ENCODE data around the gene C19orf25.

C19orf25 gene

DNA sequence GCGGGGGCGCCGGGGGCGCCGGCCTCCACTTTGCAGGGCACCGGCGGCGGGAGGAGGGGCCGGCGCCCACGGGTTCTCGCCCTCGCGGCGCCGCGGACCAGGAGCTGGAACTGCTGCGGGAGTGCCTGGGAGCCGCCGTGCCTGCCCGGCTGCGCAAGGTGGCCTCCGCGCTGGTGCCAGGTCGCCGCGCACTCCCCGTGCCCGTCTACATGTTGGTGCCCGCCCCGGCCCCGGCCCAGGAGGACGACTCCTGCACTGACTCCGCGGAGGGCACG lies 11.9 kb downstream of the C19orf25 start:
- H3K4me1 ChIP-seq (ENCODE audit: control extremely low read depth in 1 of 4, control insufficient read depth in 4 of 4, insufficient read depth in 4 of 4, low read length in 3 of 4): peaks cover 0 to 66% (median 45%) of the 10 kb centered on the region in 4 experiments
- H3K36me3 ChIP-seq (ENCODE audit: control insufficient read depth in 4 of 4, insufficient read depth in 4 of 4, low read length in 3 of 4): no peaks in the 10 kb centered on the region
- peaks cover 0 to 76% (median 33%) of the 10 kb centered on the region in 5 experiments for H3K27me3 ChIP-seq (replicated peaks in 2 of 5; ENCODE audit: control insufficient read depth in 4 of 5, insufficient read depth in 5 of 5, low read length in 4 of 5)
- peak overlapping the region in 2 of 7 experiments; percentile 27 to 36 for H3K4me3 ChIP-seq (ENCODE audit: control insufficient read depth in 1 of 7, extremely low read depth in 1 of 7, insufficient read depth in 4 of 7, low read depth in 2 of 7, low read length in 6 of 7)
- no peak for DNase-seq
- no peaks in the 10 kb centered on the region for H3K9me3 ChIP-seq (ENCODE audit: control extremely low read depth in 1 of 5, control insufficient read depth in 4 of 5, insufficient read depth in 2 of 5, low read depth in 1 of 5, low read length in 4 of 5)
- no peak overlapping the region for H3K27ac ChIP-seq (ENCODE audit: insufficient read depth in 1 of 2, low read depth in 1 of 2, low read length in 2 of 2, poor library complexity in 1 of 2, severe bottlenecking in 2 of 2)
- CTCF ChIA-PET: interaction anchor here (3.2 to 5.0 kb wide), 2 partner anchors 9 to 14 kb away, joined by 15 to 35 read pairs; no protein-coding TSS in a partner anchor
- 1% methylated on average over 29 of the region's 36 CpGs for WGBS (ENCODE audit: insufficient coverage)
- POLR2A ChIA-PET: no interaction called here

DNA sequence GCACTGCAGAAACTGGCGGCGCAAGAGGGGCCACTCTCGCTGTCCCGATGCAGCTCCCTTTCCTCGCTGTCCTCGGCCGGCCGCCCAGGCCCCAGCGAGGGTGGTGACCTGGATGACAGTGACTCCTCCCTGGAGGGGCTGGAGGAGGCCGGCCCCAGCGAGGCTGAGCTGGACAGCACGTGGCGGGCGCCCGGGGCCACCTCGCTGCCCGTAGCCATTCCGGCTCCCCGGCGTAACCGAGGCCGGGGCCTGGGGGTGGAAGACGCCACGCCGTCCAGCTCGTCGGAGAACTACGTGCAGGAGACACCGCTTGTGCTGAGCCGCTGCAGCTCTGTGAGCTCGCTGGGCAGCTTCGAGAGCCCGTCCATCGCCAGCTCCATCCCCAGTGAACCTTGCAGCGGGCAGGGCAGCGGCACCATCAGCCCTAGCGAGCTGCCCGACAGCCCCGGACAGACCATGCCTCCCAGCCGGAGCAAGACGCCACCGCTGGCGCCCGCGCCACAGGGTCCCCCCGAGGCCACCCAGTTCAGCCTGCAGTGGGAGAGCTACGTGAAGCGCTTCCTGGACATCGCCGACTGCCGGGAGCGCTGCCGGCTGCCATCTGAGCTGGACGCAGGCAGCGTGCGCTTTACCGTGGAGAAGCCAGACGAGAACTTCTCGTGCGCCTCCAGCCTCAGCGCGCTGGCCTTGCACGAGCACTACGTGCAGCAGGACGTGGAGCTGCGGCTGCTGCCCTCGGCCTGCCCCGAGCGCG lies 12.4 kb downstream of the C19orf25 start:
- H3K4me1 ChIP-seq (ENCODE audit: control extremely low read depth in 1 of 4, control insufficient read depth in 4 of 4, insufficient read depth in 4 of 4, low read length in 3 of 4): peaks cover 0 to 61% (median 44%) of the 10 kb centered on the region in 4 experiments
- no peaks in the 10 kb centered on the region for H3K36me3 ChIP-seq (ENCODE audit: control insufficient read depth in 4 of 4, insufficient read depth in 4 of 4, low read length in 3 of 4)
- CTCF ChIA-PET: interaction anchor here (1.1 to 5.0 kb wide), 6 partner anchors 9 to 38 kb away, joined by 3 to 35 read pairs (median 8); no protein-coding TSS in a partner anchor
- no peak overlapping the region for H3K27ac ChIP-seq (ENCODE audit: insufficient read depth in 1 of 2, low read depth in 1 of 2, low read length in 2 of 2, poor library complexity in 1 of 2, severe bottlenecking in 2 of 2)
- POLR2A ChIA-PET: no interaction called here
- WGBS (ENCODE audit: insufficient coverage): 26% methylated on average over 69 of the region's 70 CpGs
- peaks cover 0 to 71% (median 29%) of the 10 kb centered on the region in 5 experiments for H3K27me3 ChIP-seq (replicated peaks in 2 of 5; ENCODE audit: control insufficient read depth in 4 of 5, insufficient read depth in 5 of 5, low read length in 4 of 5)
- DNase-seq: no peak
- H3K9me3 ChIP-seq (ENCODE audit: control extremely low read depth in 1 of 5, control insufficient read depth in 4 of 5, insufficient read depth in 2 of 5, low read depth in 1 of 5, low read length in 4 of 5): no peaks in the 10 kb centered on the region
- peak overlapping the region in 2 of 7 experiments; percentile 27 to 36 for H3K4me3 ChIP-seq (ENCODE audit: control insufficient read depth in 1 of 7, extremely low read depth in 1 of 7, insufficient read depth in 4 of 7, low read depth in 2 of 7, low read length in 6 of 7)

DNA sequence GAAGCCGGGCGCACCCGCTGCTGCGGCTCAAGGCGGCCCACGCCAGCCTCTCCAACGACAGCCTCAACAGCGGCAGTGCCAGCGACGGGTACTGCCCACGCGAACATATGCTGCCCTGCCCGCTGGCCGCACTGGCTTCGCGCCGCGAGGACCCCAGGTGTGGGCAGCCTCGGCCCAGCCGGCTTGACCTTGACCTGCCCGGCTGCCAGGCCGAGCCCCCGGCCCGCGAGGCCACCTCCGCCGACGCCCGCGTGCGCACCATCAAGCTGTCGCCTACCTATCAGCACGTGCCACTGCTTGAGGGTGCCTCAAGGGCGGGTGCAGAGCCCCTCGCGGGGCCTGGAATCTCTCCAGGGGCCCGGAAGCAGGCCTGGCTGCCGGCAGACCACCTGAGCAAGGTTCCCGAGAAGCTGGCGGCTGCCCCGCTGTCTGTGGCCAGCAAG lies 13.0 kb downstream of the C19orf25 start:
- ChIA-PET POLR2A (no interaction called here), CTCF (interaction anchor here (1.1 to 5.0 kb wide), 8 partner anchors 8 to 360 kb away, joined by 3 to 35 read pairs (median 4); no protein-coding TSS in a partner anchor)
- no peak overlapping the region for H3K27ac ChIP-seq (ENCODE audit: insufficient read depth in 1 of 2, low read depth in 1 of 2, low read length in 2 of 2, poor library complexity in 1 of 2, severe bottlenecking in 2 of 2)
- peaks cover 0 to 55% (median 40%) of the 10 kb centered on the region in 4 experiments for H3K4me1 ChIP-seq (ENCODE audit: control extremely low read depth in 1 of 4, control insufficient read depth in 4 of 4, insufficient read depth in 4 of 4, low read length in 3 of 4)
- no peak for DNase-seq
- H3K27me3 ChIP-seq (replicated peaks in 2 of 5; ENCODE audit: control insufficient read depth in 4 of 5, insufficient read depth in 5 of 5, low read length in 4 of 5): peaks cover 0 to 65% (median 24%) of the 10 kb centered on the region in 5 experiments
- WGBS (ENCODE audit: insufficient coverage): 38% methylated on average over 40 of the region's 41 CpGs
- no peak overlapping the region for H3K4me3 ChIP-seq (ENCODE audit: control insufficient read depth in 1 of 7, extremely low read depth in 1 of 7, insufficient read depth in 4 of 7, low read depth in 2 of 7, low read length in 6 of 7)
- H3K36me3 ChIP-seq (ENCODE audit: control insufficient read depth in 4 of 4, insufficient read depth in 4 of 4, low read length in 3 of 4): no peaks in the 10 kb centered on the region
- no peaks in the 10 kb centered on the region for H3K9me3 ChIP-seq (ENCODE audit: control extremely low read depth in 1 of 5, control insufficient read depth in 4 of 5, insufficient read depth in 2 of 5, low read depth in 1 of 5, low read length in 4 of 5)

DNA sequence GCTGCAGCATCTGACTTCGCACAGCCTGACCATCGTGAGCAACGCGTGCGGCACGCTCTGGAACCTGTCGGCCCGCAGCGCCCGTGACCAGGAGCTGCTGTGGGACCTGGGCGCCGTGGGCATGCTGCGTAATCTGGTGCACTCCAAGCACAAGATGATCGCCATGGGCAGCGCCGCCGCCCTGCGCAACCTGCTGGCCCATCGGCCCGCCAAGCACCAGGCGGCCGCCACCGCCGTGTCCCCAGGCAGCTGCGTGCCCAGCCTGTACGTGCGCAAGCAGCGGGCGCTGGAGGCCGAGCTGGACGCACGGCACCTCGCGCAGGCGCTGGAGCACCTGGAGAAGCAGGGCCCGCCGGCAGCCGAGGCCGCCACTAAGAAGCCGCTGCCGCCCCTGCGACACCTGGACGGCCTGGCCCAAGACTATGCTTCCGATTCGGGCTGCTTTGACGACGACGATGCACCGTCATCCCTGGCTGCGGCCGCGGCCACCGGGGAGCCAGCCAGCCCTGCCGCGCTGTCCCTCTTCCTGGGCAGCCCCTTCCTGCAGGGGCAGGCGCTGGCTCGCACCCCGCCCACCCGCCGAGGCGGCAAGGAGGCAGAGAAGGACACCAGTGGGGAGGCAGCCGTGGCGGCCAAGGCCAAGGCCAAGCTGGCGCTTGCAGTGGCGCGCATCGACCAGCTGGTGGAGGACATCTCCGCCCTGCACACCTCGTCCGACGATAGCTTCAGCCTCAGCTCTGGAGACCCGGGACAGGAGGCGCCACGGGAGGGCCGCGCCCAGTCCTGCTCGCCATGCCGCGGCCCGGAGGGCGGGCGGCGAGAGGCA lies 13.6 kb downstream of the C19orf25 start:
- Histone ChIP-seq H3K4me3 (ENCODE audit: control insufficient read depth in 1 of 7, extremely low read depth in 1 of 7, insufficient read depth in 4 of 7, low read depth in 2 of 7, low read length in 6 of 7) (peak overlapping the region in 2 of 7 experiments; percentile 11 to 50), H3K4me1 (ENCODE audit: control extremely low read depth in 1 of 4, control insufficient read depth in 4 of 4, insufficient read depth in 4 of 4, low read length in 3 of 4) (peaks cover 0 to 49% (median 34%) of the 10 kb centered on the region in 4 experiments), H3K36me3 (ENCODE audit: control insufficient read depth in 4 of 4, insufficient read depth in 4 of 4, low read length in 3 of 4) (no peaks in the 10 kb centered on the region), H3K27ac (ENCODE audit: insufficient read depth in 1 of 2, low read depth in 1 of 2, low read length in 2 of 2, poor library complexity in 1 of 2, severe bottlenecking in 2 of 2) (no peak overlapping the region), H3K27me3 (replicated peaks in 2 of 5; ENCODE audit: control insufficient read depth in 4 of 5, insufficient read depth in 5 of 5, low read length in 4 of 5) (peaks cover 0 to 59% (median 21%) of the 10 kb centered on the region in 5 experiments), H3K9me3 (ENCODE audit: control extremely low read depth in 1 of 5, control insufficient read depth in 4 of 5, insufficient read depth in 2 of 5, low read depth in 1 of 5, low read length in 4 of 5) (no peaks in the 10 kb centered on the region)
- ChIA-PET CTCF (interaction anchor here (1.1 to 5.0 kb wide), 8 partner anchors 7 to 360 kb away, joined by 3 to 35 read pairs (median 4); no protein-coding TSS in a partner anchor), POLR2A (interaction anchor here (0.6 to 0.7 kb wide), 2 partner anchors 10 to 26 kb away, joined by 4 to 6 read pairs; partner anchors contain the start of gene REEP6)
- 26% methylated on average over 80 of the region's 83 CpGs for WGBS (ENCODE audit: insufficient coverage)
- DNase-seq: peak; percentile 45 to 72 (median 59)

DNA sequence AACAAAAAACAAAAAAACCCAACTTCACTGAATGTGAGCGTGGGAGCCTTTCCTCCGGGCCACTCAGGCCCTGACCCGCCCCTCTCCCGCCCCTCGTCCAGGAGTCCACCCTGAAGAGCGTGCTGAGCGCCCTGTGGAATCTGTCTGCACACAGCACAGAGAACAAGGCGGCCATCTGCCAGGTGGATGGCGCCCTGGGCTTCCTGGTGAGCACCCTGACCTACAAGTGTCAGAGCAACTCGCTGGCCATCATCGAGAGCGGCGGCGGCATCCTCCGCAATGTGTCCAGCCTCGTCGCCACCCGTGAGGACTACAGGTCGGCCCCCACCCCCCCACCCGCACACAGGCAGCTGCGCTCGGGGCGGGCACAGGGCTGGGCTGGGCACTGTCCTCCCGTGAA lies 17.2 kb downstream of the C19orf25 start:
- ChIA-PET POLR2A (no interaction called here), CTCF (interaction anchor here (0.6 kb wide), 1 partner anchor 65 kb away, joined by 3 read pairs; no protein-coding TSS in a partner anchor)
- Histone ChIP-seq H3K4me1 (ENCODE audit: control extremely low read depth in 1 of 4, control insufficient read depth in 4 of 4, insufficient read depth in 4 of 4, low read length in 3 of 4) (peaks cover 0 to 19% (median 10%) of the 10 kb centered on the region in 4 experiments), H3K9me3 (ENCODE audit: control extremely low read depth in 1 of 5, control insufficient read depth in 4 of 5, insufficient read depth in 2 of 5, low read depth in 1 of 5, low read length in 4 of 5) (no peaks in the 10 kb centered on the region), H3K27ac (ENCODE audit: insufficient read depth in 1 of 2, low read depth in 1 of 2, low read length in 2 of 2, poor library complexity in 1 of 2, severe bottlenecking in 2 of 2) (no peak overlapping the region), H3K27me3 (replicated peaks in 2 of 5; ENCODE audit: control insufficient read depth in 4 of 5, insufficient read depth in 5 of 5, low read length in 4 of 5) (peaks cover 0 to 54% (median 26%) of the 10 kb centered on the region in 5 experiments), H3K4me3 (ENCODE audit: control insufficient read depth in 1 of 7, extremely low read depth in 1 of 7, insufficient read depth in 4 of 7, low read depth in 2 of 7, low read length in 6 of 7) (no peak overlapping the region), H3K36me3 (ENCODE audit: control insufficient read depth in 4 of 4, insufficient read depth in 4 of 4, low read length in 3 of 4) (peaks cover 0 to 3% (median 0%) of the 10 kb centered on the region in 4 experiments)
- 96% methylated on average over 9 of the region's 24 CpGs for WGBS (ENCODE audit: insufficient coverage)
- DNase-seq: no peak

DNA sequence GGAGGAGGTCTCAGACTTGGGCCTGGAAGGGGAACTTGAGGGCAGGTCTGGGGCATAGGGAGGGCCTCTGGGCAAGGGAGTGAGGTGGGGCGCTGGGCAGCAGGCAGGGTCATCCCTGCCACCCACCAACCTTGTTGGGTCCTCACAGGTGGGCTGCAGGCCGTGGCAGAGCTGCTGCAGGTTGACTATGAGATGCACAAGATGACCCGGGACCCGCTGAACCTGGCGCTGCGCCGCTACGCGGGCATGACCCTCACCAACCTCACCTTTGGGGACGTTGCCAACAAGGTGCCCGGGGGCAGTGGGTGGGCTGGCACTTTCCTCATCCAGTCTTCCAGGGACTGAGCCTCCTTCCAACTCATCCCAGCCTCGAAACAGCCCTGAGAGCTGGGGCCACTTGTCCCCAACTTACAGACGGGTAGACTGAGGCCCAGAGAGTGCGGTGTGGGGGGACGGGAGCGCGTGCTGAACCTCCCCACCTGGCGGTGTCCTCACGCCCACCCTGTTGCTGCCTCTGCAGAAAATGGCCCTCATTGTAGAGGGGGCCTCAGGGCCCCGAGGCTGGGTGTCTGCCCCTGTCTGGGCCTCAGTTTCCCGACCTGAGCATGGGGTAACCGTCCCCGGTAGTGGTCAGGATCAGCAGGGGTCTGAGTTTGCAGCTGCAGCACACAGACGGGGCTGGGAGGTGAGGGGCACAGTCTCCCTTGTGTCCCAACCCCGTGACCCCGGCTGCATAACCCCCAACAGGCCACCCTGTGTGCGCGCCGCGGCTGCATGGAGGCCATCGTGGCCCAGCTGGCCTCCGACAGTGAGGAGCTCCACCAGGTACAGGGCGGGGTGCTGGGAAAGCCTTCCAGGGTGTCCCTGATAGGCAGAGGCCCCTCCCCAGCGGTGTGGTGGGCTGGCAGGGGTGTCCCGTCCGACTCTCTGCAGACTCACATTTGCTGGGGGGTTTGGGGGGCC lies 18.7 kb downstream of the C19orf25 start:
- Histone ChIP-seq H3K36me3 (ENCODE audit: control insufficient read depth in 4 of 4, insufficient read depth in 4 of 4, low read length in 3 of 4) (peaks cover 0 to 3% (median 0%) of the 10 kb centered on the region in 4 experiments), H3K4me1 (ENCODE audit: control extremely low read depth in 1 of 4, control insufficient read depth in 4 of 4, insufficient read depth in 4 of 4, low read length in 3 of 4) (peaks cover 0 to 21% (median 17%) of the 10 kb centered on the region in 4 experiments), H3K9me3 (ENCODE audit: control extremely low read depth in 1 of 5, control insufficient read depth in 4 of 5, insufficient read depth in 2 of 5, low read depth in 1 of 5, low read length in 4 of 5) (no peaks in the 10 kb centered on the region), H3K27ac (ENCODE audit: insufficient read depth in 1 of 2, low read depth in 1 of 2, low read length in 2 of 2, poor library complexity in 1 of 2, severe bottlenecking in 2 of 2) (no peak overlapping the region), H3K27me3 (replicated peaks in 2 of 5; ENCODE audit: control insufficient read depth in 4 of 5, insufficient read depth in 5 of 5, low read length in 4 of 5) (peaks cover 0 to 51% (median 19%) of the 10 kb centered on the region in 5 experiments), H3K4me3 (ENCODE audit: control insufficient read depth in 1 of 7, extremely low read depth in 1 of 7, insufficient read depth in 4 of 7, low read depth in 2 of 7, low read length in 6 of 7) (no peak overlapping the region)
- WGBS (ENCODE audit: insufficient coverage): 99% methylated on average over 30 of the region's 36 CpGs
- ChIA-PET CTCF (no interaction called here), POLR2A (no interaction called here)
- DNase-seq: no peak
